HG03521 (cell line): ENCODE results near the gene NSUN7.
A peak's percentile ranks its signal among the peaks of the same experiment; 100 is the strongest.
"Not testable (repeated sequence)": the region's sequence is repeated elsewhere in the genome, so short reads cannot be mapped to it uniquely, and the experiment has no call there.

ENCODE experiments used
- ATAC-seq: cut with Tn5 transposase; IDR thresholded peaks from one replicate; pipeline ENCODE4 v1.9.1; 2021; ENCODE audit warnings: mild to moderate bottlenecking, moderate library complexity; ENCODE audit not compliant: unreplicated experiment

NSUN7 gene

GRCh38 chr4:40812856-40813255 is 63.1 kb downstream of the NSUN7 start:
- no peak for ATAC-seq

GRCh38 chr4:40817157-40817556 is 67.4 kb downstream of the NSUN7 start:
- not testable (repeated sequence) for ATAC-seq

- no peak for ATAC-seq
Measured at GRCh38 chr4:40820101-40820500, 70.3 kb downstream of the NSUN7 start.

- ATAC-seq, result no peak
Measured at GRCh38 chr4:40822420-40823166, 72.8 kb downstream of the NSUN7 start.

- no peak for ATAC-seq
Measured at GRCh38 chr4:40825014-40825838, 75.5 kb downstream of the NSUN7 start.

GRCh38 chr4:40826821-40827220 is 77.1 kb downstream of the NSUN7 start:
- no peak for ATAC-seq

GRCh38 chr4:40827758-40828157 is 78.0 kb downstream of the NSUN7 start:
- ATAC-seq, result no peak

GRCh38 chr4:40828661-40829060 is 78.9 kb downstream of the NSUN7 start:
- no peak for ATAC-seq

GRCh38 chr4:40829586-40829985 is 79.8 kb downstream of the NSUN7 start:
- no peak for ATAC-seq

GRCh38 chr4:40831146-40831907 is 81.6 kb downstream of the NSUN7 start:
- no peak for ATAC-seq

- no peak for ATAC-seq
Measured at GRCh38 chr4:40832175-40832574, 82.4 kb downstream of the NSUN7 start.

GRCh38 chr4:40833212-40833611 is 83.5 kb downstream of the NSUN7 start:
- no peak for ATAC-seq

GRCh38 chr4:40837094-40837870 is 87.5 kb downstream of the NSUN7 start:
- no peak for ATAC-seq

- no peak for ATAC-seq
Measured at GRCh38 chr4:40838742-40839141, 89.0 kb downstream of the NSUN7 start.

- ATAC-seq, result no peak
Measured at GRCh38 chr4:40840255-40840984, 90.7 kb downstream of the NSUN7 start.

GRCh38 chr4:40840985-40841571 is 91.3 kb downstream of the NSUN7 start:
- peak; percentile 45 for ATAC-seq

GRCh38 chr4:40842318-40842717 is 92.6 kb downstream of the NSUN7 start:
- ATAC-seq, result no peak

GRCh38 chr4:40842725-40843423 is 93.1 kb downstream of the NSUN7 start:
- ATAC-seq, result no peak

- no peak for ATAC-seq
Measured at GRCh38 chr4:40843696-40844095, 93.9 kb downstream of the NSUN7 start.
